GM12874 (cell line): ENCODE data around the gene MFSD2B.

ENCODE experiments used
- TF ChIP-seq, protein P1 (sequence below): IDR thresholded peaks from 2 replicates; pipeline ENCODE4 v1.5.1; 2011; ENCODE audit warnings: low read depth, mild to moderate bottlenecking, control low read depth, low read length, moderate library complexity; ENCODE audit not compliant: insufficient read depth

MFSD2B gene

DNA sequence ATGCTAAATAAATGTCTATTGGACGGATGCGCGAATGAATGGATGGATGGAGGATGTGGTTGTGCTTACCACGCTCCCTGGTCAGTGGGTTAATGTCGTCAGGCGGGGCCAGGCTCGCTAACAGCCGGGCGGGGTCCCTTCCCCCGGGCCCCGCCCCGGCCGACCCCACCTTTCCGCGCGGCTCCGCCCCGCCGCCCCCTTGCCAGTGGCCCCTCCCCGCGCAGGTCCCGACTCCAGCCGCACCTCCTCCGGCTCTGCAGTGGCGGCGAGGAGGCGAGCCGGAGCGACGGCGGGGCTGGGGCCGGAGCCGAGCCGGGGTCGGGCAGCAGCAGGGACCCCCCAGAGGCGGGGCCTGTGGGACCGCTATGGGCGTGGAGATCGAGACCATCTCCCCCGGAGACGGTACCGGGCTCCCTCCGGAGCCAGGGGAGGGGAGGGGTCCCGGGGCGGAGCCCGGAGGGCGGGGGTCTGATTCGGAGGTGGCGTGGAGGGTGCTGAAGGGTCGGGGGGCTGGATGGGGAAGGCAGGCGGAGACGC is 39.7 kb downstream of the MFSD2B start, which contains the start of gene FKBP1B:
FKBP1B (plus strand) TSS at position 257 of the 537 bp plus-strand sequence; CDS start at position 366, 109 bp downstream.
- TF ChIP-seq, protein P1, sequence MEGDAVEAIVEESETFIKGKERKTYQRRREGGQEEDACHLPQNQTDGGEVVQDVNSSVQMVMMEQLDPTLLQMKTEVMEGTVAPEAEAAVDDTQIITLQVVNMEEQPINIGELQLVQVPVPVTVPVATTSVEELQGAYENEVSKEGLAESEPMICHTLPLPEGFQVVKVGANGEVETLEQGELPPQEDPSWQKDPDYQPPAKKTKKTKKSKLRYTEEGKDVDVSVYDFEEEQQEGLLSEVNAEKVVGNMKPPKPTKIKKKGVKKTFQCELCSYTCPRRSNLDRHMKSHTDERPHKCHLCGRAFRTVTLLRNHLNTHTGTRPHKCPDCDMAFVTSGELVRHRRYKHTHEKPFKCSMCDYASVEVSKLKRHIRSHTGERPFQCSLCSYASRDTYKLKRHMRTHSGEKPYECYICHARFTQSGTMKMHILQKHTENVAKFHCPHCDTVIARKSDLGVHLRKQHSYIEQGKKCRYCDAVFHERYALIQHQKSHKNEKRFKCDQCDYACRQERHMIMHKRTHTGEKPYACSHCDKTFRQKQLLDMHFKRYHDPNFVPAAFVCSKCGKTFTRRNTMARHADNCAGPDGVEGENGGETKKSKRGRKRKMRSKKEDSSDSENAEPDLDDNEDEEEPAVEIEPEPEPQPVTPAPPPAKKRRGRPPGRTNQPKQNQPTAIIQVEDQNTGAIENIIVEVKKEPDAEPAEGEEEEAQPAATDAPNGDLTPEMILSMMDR = no peak

DNA sequence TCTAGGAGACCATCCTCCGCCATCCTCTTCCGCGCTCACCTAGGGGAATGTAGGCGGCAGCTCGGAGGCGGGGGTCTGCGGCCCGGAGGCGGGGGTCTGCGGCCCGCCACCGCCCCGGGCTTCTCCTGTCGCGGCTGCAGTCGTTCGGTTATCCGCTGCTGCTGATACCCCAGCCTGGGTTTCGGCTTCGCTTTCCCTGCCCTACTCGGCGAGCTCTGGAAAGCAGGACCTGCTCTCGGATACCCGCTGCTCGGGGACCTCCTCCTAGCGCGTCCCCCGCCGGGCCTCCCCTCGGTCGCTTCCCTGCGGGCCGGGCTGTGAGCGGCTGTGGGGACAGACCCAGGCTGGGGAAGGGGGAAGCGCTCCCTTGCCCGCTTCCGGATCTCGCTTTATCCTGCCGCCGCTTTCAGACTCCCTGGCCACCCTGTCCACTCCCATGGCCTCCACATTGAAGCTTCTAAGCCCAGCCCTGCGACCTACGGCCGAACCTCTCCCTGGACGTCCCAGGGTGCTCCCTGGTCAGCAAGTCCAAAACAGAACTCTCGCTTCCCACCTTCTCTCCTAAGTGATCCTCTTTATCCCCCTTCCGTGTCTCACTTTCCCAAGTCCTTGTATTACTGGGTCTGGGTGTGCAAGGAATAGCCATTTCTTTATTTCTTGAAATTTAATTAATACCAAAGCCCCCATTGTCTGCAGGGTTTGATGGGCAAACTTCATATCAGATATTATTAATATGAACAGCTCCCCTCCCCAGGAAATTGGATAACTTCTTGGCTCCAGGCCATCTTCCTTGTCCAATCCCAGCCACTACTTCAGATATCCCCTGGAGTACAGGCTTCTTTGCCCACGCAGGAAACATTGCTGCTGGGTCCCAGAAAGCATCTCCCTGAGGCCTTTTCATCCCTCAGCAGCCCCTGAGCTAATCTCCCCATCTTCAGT is 40.4 kb downstream of the MFSD2B start:
- TF ChIP-seq, protein P1 = no peak

DNA sequence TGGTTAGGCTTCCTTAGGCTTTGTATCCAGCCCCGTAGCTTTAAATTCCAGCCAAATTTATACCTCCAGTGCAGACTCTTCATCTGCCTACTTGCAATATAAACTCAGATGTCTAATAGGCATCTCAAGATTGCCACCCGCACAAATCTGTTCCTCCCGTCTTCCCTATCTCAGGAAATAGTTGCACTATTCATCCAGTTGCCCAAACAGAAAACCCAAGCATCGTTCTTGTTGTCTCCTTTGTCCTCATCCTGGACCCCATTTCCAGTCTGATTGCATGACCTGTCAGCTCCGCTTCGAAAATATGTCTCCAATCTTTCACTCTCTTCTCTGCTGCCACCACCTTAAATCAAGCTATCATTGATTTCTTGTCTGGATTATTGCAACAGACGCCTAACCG is 41.9 kb downstream of the MFSD2B start:
- TF ChIP-seq, protein P1 = no peak

DNA sequence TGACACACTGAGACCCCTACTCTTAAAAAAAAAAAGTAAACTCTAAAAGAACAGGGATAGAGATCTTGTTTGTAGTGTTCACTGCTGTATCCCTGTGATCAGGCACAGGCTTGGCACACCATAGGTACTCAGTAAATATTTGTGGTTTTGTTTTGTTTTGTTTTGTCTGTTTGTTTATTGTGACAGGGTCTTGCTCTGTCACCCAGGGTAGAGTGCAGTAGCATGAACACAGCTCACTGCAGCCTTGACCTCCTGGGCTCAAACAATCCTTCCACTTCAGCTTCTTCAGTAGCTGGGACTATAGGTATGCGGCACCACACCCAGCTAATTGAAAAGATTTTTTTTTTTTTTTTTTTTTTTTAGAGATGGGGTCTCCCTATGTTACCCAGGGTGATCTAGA is 43.1 kb downstream of the MFSD2B start:
- TF ChIP-seq, protein P1 = no peak

DNA sequence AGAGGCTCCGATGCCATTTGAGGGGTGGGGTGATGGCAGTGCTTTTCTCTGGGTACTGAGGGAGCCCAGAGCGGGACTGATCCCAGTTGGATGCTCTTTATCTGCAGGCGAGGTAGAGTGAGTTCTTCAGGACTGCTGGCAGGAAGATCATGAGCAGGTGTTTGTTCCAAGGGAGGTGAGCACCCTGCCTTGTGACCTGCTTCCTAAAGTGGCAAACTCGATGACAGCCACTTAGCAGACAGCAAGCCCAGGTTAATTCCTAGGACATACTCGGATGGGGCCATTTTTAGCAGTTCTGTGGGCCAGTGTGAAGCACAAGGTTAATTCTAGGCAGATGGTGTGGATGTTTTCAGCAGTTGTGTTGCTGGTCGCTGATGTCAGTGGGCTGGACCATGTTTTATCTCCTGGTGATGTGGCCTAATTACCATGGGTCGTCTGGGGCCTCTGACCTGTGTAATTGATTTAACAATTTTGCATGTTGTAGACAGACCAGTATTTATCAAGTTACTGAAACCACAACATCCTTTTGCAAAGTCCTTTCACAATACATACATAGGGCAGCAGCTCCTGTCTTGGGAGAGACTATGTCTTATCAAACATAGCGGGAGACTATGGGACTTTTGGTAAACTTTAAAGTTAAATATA is 44.6 kb downstream of the MFSD2B start:
- TF ChIP-seq, protein P1 = no peak

DNA sequence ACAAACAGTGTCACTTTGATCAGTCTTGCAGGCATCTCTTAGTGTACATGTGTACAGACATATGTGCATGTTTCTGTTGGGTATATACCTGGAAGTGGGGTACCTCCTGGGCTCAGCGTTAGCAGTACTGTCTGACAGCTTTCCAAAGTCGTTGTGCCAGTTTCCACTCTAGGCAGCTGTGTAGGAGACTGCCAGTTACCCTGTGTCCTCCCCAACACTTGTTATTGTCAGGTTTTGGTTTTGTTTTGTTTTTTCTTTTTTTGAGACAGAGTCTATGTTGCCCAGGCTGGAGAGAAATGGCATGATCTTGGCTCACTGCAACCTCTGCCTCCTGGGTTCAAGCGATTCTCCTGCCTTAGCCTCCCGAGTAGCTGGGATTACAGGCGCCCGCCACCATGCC is 45.9 kb downstream of the MFSD2B start:
- TF ChIP-seq, protein P1 = no peak
